ENCODE data around the gene RIMS4.

DNA sequence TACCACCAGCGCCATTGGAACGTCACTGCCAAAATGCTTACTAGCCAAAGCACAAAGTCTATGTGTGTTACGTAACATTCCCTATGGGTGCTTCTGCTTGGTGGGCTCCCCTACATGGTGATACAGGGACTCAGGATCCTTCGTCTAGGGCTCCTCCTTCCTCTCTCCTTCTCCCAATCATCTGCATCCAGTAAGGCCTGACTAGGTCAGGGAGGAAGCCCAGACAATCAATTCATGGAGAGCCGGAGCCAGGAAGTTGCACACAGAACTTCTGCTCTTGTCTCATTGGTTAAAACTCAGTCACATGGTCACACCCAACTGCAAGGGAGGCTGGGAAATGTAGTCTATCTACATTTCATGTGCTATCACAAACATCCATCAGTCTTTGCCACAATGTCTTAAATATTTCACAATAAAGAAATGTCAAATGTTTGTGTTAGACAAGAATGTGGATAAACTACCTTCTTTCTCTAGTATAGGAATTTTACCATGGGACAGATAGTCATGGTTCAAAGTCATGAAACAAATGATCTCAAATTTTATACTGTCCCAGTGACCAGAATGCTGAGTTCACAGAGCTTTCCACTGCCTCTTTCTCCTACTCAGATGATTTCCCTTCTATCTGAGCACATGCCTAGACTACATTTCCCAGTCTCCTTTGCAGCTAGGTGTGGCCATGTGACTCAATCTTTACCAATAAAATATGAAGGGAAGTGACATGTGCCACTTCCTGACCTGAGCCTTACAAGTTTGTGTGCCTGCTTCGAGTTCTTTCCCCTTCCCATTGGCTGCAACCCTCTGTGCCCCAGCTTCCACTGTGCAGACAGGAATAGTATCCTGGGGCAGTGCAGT is 74.0 kb downstream of the RIMS4 start:
- TF ChIP-seq, protein P1, sequence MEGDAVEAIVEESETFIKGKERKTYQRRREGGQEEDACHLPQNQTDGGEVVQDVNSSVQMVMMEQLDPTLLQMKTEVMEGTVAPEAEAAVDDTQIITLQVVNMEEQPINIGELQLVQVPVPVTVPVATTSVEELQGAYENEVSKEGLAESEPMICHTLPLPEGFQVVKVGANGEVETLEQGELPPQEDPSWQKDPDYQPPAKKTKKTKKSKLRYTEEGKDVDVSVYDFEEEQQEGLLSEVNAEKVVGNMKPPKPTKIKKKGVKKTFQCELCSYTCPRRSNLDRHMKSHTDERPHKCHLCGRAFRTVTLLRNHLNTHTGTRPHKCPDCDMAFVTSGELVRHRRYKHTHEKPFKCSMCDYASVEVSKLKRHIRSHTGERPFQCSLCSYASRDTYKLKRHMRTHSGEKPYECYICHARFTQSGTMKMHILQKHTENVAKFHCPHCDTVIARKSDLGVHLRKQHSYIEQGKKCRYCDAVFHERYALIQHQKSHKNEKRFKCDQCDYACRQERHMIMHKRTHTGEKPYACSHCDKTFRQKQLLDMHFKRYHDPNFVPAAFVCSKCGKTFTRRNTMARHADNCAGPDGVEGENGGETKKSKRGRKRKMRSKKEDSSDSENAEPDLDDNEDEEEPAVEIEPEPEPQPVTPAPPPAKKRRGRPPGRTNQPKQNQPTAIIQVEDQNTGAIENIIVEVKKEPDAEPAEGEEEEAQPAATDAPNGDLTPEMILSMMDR (IDR thresholded peaks at IDR 0.05), result no peak
- no peak for TF ChIP-seq POLR2A (IDR thresholded peaks at IDR 0.05)

Data from prostate gland (tissue), 2 donors.